ENCODE results near the gene SLC7A5. TPM values are rescaled to one million over a fixed set of nuclear protein-coding genes. Genes with fewer than 3 reads are reported as not detected.
"Not testable (repeated sequence)": the region's sequence is repeated elsewhere in the genome, so short reads cannot be mapped to it uniquely, and the experiment has no call there.

The SLC7A5 gene
- total RNA-seq: 1 to 10 TPM; 2.7 to 7.0 (median 5.7) TPM

- H3K9me3 ChIP-seq; H3K27me3 ChIP-seq; in situ Hi-C loops (cut with MboI; ENCODE audit: low pct_ligation_motif_present in 1 of 4, low pct_unique_long_range_greater_than_20kb in 1 of 4, low sequenced_read_pairs in 3 of 4); H3K36me3 ChIP-seq: not testable (repeated sequence)
- TF ChIP-seq POLR2A (IDR thresholded peaks at IDR 0.05) (peak; percentile 29), POLR2AphosphoS5 (IDR thresholded peaks at IDR 0.05) (peak in 2 of 3 donors; percentile 58 to 71)
- Histone ChIP-seq H3K4me3 (peak within 1 kb of the TSS; percentile 32 to 63 (median 50)), H3K4me1 (peaks cover 0 to 29% (median 18%) of the 10 kb centered on the region in 4 donors), H3K27ac (peak within 1 kb of the TSS; percentile 73 to 82 (median 80))
- intact Hi-C loops (cut with DNase I; ENCODE audit: low total_unique reads): loop anchor here (5.0 kb wide), 1 partner anchor 482 kb away; no protein-coding TSS in a partner anchor
- DNase-seq: peak; percentile 88
- WGBS, 2 donors (ENCODE audit: low coverage in 1 of 2): 1% methylated on average over 31 of the region's 109 CpGs; no CpG with 5 or more reads in 1 of the 2 donors
Observed at GRCh38 chr16:87869061-87869878, at the start of gene SLC7A5. Gene SLC7A5, minus strand, starts transcription at chr16:87869507. Its CDS starts 85 bp downstream, at chr16:87869422.

GRCh38 chr16:87918338-87918737 lies 49.0 kb upstream of the SLC7A5 start:
- DNase-seq: no peak
- intact Hi-C loops (cut with DNase I; ENCODE audit: low total_unique reads) (no loop called here), in situ Hi-C loops (cut with MboI; ENCODE audit: low pct_ligation_motif_present in 1 of 4, low pct_unique_long_range_greater_than_20kb in 1 of 4, low sequenced_read_pairs in 3 of 4) (loop anchor here in 1 of 4 donors (25.0 kb wide), 1 partner anchor 131 kb away; no protein-coding TSS in a partner anchor)
- Histone ChIP-seq H3K4me1 (no peaks in the 10 kb centered on the region), H3K27ac (no peak overlapping the region), H3K4me3 (no peak overlapping the region), H3K27me3 (peaks cover 3% of the 10 kb centered on the region), H3K9me3 (no peaks in the 10 kb centered on the region), H3K36me3 (no peaks in the 10 kb centered on the region)
- WGBS, 2 donors (ENCODE audit: low coverage in 1 of 2): 83 to 93% methylated on average over 9 to 13 of the region's 13 CpGs
- TF ChIP-seq POLR2A (IDR thresholded peaks at IDR 0.05) (no peak), POLR2AphosphoS5 (IDR thresholded peaks at IDR 0.05) (no peak), EP300 (IDR thresholded peaks at IDR 0.05; ENCODE audit: low read depth) (no peak)
- TF ChIP-seq, protein P1, sequence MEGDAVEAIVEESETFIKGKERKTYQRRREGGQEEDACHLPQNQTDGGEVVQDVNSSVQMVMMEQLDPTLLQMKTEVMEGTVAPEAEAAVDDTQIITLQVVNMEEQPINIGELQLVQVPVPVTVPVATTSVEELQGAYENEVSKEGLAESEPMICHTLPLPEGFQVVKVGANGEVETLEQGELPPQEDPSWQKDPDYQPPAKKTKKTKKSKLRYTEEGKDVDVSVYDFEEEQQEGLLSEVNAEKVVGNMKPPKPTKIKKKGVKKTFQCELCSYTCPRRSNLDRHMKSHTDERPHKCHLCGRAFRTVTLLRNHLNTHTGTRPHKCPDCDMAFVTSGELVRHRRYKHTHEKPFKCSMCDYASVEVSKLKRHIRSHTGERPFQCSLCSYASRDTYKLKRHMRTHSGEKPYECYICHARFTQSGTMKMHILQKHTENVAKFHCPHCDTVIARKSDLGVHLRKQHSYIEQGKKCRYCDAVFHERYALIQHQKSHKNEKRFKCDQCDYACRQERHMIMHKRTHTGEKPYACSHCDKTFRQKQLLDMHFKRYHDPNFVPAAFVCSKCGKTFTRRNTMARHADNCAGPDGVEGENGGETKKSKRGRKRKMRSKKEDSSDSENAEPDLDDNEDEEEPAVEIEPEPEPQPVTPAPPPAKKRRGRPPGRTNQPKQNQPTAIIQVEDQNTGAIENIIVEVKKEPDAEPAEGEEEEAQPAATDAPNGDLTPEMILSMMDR (IDR thresholded peaks at IDR 0.05): no peak

GRCh38 chr16:87917503-87917902 lies 48.2 kb upstream of the SLC7A5 start:
- DNase-seq: no peak
- in situ Hi-C loops (cut with MboI; ENCODE audit: low pct_ligation_motif_present in 1 of 4, low pct_unique_long_range_greater_than_20kb in 1 of 4, low sequenced_read_pairs in 3 of 4) (loop anchor here in 1 of 4 donors (25.0 kb wide), 1 partner anchor 130 kb away; no protein-coding TSS in a partner anchor), intact Hi-C loops (cut with DNase I; ENCODE audit: low total_unique reads) (no loop called here)
- peaks cover 7% of the 10 kb centered on the region for H3K27me3 ChIP-seq
- H3K27ac ChIP-seq: no peak overlapping the region
- H3K4me3 ChIP-seq: no peak overlapping the region
- TF ChIP-seq, protein P1 (IDR thresholded peaks at IDR 0.05): no peak
- 85% methylated on average over 9 of the region's 9 CpGs; no CpG with 5 or more reads in 1 of the 2 donors for WGBS, 2 donors (ENCODE audit: low coverage in 1 of 2)
- no peaks in the 10 kb centered on the region for H3K9me3 ChIP-seq
- H3K36me3 ChIP-seq: no peaks in the 10 kb centered on the region
- H3K4me1 ChIP-seq: no peaks in the 10 kb centered on the region

DNA sequence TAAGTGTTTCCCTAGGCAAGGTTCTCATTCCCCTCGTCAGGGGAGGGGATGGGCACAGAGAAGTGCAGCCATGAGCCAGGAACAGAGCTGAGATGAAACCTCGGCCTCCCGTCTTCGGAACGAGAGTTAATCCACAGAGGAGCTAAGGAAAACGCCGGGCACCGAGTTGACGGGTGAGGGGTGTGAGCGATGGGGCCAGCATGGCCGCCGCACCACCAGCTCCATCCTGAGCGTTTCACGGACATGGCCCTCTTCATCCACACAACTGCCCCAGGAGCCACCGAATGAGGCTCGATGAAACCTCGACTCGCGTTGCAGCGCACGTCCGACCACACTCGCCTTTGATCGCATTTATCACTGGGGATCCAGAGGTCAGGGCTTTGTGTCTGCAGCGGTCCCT lies 45.5 kb upstream of the SLC7A5 start:
- no peaks in the 10 kb centered on the region for H3K36me3 ChIP-seq
- TF ChIP-seq, protein P1 (IDR thresholded peaks at IDR 0.05): no peak
- TF ChIP-seq POLR2AphosphoS5 (IDR thresholded peaks at IDR 0.05): no peak
- no peak for TF ChIP-seq POLR2A (IDR thresholded peaks at IDR 0.05)
- no peak for TF ChIP-seq EP300 (IDR thresholded peaks at IDR 0.05; ENCODE audit: low read depth)
- in situ Hi-C loops (cut with MboI; ENCODE audit: low pct_ligation_motif_present in 1 of 4, low pct_unique_long_range_greater_than_20kb in 1 of 4, low sequenced_read_pairs in 3 of 4): loop anchor here in 1 of 4 donors (25.0 kb wide), 1 partner anchor 128 kb away; no protein-coding TSS in a partner anchor
- DNase-seq: no peak
- intact Hi-C loops (cut with DNase I; ENCODE audit: low total_unique reads): no loop called here
- H3K9me3 ChIP-seq: no peaks in the 10 kb centered on the region
- H3K4me1 ChIP-seq: no peaks in the 10 kb centered on the region
- H3K27ac ChIP-seq: no peak overlapping the region
- no peak overlapping the region for H3K4me3 ChIP-seq
- H3K27me3 ChIP-seq: peaks cover 10% of the 10 kb centered on the region
- WGBS, 2 donors (ENCODE audit: low coverage in 1 of 2): 92% methylated on average over 25 of the region's 25 CpGs; no CpG with 5 or more reads in 1 of the 2 donors

DNA sequence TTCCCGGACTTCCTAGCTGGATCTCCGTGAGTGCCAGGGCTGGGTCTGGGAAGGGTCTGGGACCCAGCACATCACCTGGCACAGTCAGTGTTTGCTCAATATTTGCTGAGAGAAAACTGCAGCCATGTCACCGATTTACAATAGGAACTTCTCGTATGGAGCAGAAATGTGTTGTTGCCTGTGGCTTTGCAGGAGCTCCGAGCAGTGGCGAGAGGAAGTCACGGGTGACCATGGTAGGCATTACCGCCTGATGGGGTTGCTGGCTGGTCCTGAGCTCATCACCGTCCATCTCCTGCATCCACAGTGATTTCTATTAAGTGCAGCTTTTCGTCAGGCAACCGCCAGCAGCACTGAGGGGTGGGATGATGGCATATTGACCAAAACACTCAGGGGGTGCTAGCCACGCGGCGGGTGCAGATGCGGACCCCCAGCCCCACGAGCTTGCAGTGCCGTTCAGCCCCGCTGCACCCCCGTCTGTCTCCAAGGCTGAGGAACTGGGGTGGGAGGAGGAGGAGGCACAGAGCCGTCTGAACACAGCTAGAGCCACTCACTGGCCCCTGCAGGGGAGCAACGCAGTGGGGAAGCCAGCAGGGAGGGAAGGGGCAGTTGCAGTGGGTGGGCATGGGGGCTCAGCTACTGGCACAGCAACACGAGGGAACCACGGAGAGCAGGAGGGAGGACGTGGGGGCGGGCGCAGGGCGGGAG lies 44.9 kb upstream of the SLC7A5 start:
- H3K9me3 ChIP-seq; H3K4me3 ChIP-seq; DNase-seq; H3K36me3 ChIP-seq; intact Hi-C loops (cut with DNase I; ENCODE audit: low total_unique reads); H3K27ac ChIP-seq; H3K4me1 ChIP-seq: not testable (repeated sequence)
- 75 to 83% methylated on average over 6 to 27 of the region's 27 CpGs for WGBS, 2 donors (ENCODE audit: low coverage in 1 of 2)
- in situ Hi-C loops (cut with MboI; ENCODE audit: low pct_ligation_motif_present in 1 of 4, low pct_unique_long_range_greater_than_20kb in 1 of 4, low sequenced_read_pairs in 3 of 4): loop anchor here in 1 of 4 donors (25.0 kb wide), 1 partner anchor 127 kb away; no protein-coding TSS in a partner anchor
- peaks cover 10% of the 10 kb centered on the region for H3K27me3 ChIP-seq

DNA sequence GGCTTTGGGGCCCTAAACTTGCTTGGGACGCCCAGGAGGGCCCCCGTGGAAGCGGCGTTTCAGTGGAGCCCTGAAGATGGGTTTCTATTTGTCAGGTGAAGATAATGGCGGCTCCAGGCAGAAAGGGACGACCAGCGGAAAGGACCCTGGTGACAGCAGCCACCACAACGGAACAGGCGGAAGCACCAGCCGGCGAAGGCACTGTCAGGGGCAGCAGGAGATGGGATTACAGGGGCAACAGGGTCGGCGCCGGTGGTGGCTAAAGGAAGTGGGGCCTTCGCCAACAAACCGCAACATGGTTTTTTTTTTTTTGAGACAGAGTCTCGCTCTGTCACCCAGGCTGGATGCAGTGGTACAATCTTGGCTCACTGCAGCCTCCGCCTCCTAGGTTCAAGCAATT lies 43.4 kb upstream of the SLC7A5 start:
- H3K4me1 ChIP-seq; H3K36me3 ChIP-seq; intact Hi-C loops (cut with DNase I; ENCODE audit: low total_unique reads); H3K9me3 ChIP-seq; H3K27ac ChIP-seq; H3K4me3 ChIP-seq; DNase-seq: not testable (repeated sequence)
- in situ Hi-C loops (cut with MboI; ENCODE audit: low pct_ligation_motif_present in 1 of 4, low pct_unique_long_range_greater_than_20kb in 1 of 4, low sequenced_read_pairs in 3 of 4): loop anchor here in 1 of 4 donors (25.0 kb wide), 1 partner anchor 125 kb away; no protein-coding TSS in a partner anchor
- WGBS, 2 donors (ENCODE audit: low coverage in 1 of 2): 81% methylated on average over 18 of the region's 18 CpGs; no CpG with 5 or more reads in 1 of the 2 donors
- peaks cover 17% of the 10 kb centered on the region for H3K27me3 ChIP-seq

Data from transverse colon (tissue), 4 donors.